ENCODE results near the gene GRAMD2A.
"Not testable (repeated sequence)": the region's sequence is repeated elsewhere in the genome, so short reads cannot be mapped to it uniquely, and the experiment has no call there.

The GRAMD2A gene

DNA sequence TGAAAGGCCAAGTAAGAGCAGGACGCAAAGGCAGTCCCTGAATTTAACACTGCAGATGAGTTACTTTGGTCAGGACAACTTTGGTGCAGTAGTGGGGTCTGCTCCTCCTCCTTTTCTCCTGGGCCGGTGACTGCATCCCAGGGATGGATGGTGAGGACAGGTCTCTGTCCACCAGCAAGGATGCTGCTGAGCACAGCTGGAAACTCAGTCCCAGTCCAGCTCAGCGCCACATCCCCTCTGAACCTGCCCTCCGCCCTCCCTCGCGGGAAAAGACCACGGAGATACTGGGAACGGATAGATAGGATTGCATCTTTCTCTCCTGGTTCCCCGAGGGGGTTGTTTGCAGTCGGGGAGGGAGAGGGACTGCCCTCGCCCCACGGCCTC, 13.8 kb downstream of the GRAMD2A start:
- no peak for DNase-seq

DNA sequence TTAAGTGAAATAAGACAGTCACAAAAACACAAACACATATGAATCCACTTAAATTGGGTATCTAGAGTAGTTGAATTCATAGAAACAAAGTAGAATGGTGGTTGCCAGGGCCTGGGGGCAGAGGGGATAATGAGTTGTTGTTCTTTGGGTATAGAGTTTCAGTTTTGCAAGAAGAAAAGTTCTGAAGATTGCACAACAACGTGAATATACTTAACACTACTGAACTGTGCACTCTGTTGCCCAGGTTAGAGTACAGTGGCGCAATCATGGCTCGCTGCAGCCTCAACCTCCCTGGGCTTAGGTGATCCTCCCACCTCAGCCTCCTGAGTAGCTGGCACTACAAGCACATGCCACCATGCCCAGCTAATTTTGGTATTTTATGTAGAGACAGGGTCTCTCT, 14.9 kb downstream of the GRAMD2A start:
- no peak for DNase-seq

DNA sequence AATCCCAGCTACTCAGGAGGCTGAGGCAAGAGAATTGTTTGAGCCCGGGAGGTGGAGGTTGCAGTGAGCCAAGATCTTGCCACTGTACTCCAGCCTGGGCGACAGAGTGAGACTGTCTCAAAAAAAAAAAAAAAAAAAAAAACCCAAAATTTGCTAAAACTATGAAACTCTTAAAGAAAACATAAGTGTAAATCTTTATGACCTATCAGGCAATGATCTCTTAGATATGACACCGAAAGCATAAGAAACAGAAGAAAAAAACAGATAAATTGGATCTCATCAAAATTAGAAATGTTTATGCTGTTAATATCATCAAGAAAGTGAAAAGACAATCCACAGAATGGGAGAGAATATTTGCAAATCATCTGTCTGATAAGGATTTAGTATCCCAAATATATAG, 15.3 kb downstream of the GRAMD2A start:
- no peak for DNase-seq

DNA sequence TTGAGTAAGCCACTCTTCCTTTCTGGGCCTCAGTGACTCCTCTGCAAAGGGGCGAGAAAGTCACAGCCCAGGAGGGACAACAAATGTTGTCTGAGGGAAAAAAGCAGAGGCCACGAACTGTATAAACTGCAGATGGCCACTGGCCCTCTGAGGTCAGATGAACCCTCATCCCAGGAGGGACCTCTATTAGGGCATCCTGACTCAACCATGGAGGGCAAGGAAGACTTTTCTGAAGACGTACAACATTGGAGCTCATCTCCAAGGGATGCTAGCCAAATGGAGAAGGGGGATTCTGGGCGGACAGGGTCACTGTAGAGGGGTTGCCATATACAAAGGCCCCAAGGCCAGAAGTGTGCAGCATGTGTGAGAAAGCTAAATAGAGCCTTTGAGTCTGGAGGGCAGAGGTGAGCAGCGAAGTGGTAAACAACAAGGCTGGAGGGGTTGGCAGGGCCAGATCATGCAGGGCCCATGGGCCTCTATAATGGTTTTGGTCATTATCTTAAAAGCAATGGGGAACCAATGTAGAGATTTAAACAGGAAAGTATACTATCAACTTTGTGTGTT, 16.7 kb downstream of the GRAMD2A start:
- DNase-seq = no peak

GRCh38 chr15:72179950-72180581, 17.5 kb downstream of the GRAMD2A start:
- DNase-seq = no peak

- no peak for DNase-seq
These were observed 18.5 kb downstream of the GRAMD2A start for GRCh38 chr15:72178976-72179585.

DNA sequence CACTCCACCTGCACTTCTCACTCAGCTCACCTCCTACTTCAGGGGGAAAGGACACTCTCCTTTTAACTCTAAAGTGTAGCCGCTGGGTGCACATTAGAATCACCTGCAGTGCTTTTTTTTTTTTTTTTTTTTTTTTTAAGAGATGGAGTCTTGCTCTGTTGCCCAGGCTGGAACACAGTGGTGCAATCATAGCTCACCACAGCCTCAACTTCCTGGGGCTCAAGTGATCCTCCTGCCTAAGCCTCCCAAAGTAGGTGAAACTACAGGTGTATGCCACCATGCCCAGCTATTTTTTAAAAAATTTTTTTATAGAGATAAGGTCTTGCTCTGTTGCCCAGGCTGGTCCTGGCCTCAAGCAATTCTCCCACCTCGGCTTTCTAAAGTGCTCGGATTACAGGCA, 20.8 kb downstream of the GRAMD2A start:
- DNase-seq = no peak

GRCh38 chr15:72176159-72176558, 21.4 kb downstream of the GRAMD2A start:
- no peak for DNase-seq

DNA sequence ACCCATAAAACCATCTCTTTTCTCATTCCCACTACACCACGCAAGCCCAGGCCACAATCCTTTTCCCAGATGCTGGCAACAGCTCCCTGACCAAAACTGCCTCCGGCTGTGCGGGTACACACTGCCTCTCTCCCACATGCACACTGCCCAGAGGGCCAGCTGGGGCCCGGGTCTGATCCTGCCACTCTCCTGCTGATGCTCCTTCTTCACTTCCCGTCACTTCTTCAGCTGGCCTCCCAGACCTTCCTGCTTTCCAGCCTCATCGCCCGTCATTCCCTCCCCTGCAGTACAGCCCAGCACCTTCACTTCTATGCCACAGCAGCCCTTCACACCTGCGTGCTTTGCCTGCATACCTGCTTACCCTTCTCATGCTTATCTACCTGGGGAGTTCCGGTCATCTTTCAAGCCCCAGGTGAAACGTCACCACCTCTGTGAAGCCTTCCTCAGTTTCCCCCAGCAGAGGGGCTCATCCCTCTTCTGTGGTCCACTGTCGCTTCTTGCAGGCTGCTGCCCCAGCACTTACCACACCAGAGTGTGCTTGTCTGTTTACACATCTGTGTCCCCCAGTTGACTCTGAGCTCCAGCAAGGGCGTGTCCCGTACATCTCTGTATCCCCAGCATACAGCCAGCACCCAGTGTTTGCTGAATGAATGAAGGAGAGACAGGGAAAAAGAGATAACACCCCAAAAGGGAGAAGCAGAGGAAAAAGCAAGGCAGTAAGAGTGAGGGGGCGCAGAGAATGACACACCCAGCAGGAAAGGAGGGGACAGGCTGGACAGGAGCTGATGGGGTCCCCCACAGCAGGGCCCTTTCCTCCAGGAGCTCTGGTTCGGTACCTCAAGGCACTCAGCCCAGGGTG, 22.2 kb downstream of the GRAMD2A start:
- no peak for DNase-seq

DNA sequence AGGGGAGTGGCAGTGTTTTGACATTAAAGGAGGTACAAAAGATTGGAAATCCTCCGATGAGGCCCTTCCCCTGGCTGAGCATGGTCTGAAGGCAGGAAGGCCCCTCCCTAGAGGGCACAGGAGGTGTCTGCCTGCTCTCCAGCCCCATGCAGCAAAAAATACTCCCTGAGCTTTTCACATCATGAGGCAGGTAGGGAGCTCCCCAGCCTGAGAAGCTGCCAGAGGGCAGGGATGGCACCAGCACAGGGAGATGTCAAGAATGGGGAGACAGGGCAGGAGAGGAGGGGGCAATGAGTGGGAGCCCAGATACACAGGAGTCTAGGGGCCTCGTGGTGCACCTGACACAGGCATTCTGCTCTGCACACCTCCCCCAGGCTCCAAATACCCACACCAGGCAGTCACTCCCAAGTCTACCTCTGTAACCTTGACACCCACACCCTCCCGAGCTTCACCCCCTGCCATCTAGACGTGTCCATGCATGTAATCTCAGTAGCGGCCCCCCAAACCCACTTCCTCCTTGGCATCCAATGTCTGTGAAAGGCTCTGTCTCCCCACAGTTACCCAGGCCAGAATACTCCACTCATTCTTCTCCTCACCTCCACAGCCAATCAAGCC, 22.9 kb downstream of the GRAMD2A start:
- DNase-seq = no peak

DNA sequence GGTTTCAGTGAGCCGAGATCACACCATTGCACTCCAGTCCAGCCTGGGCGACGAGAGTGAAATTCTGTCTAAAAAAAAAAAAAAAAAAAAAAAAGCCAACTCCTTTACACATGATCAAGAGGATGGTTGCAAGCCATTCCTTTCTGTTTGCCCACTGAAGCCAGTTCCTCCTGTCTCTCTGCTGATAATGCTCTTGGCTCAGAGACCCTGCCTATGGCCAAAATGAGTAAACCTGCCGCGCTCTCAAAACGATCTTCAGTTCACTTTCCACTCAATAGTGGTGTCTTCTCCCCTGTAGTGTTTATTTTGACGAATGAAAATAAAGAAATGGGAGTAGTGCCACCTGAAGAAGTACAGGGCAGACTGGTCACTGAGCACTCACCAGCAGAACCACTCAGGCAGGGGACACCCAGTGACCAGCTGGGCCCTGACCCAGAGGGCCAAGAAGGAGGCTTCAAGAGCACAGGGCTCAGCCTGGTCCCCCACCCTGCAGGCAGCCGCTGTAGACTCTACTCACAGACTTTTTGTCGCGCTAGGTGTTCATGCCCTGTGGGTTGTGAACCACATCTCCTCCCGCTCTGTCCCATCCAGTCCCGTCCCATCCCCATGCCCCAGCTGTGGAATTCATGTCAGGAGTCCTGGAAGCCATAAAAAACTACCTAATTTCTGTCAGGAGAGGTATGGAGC, 23.6 kb downstream of the GRAMD2A start:
- DNase-seq = no peak

GRCh38 chr15:72173401-72173800, 24.2 kb downstream of the GRAMD2A start:
- no peak for DNase-seq

DNA sequence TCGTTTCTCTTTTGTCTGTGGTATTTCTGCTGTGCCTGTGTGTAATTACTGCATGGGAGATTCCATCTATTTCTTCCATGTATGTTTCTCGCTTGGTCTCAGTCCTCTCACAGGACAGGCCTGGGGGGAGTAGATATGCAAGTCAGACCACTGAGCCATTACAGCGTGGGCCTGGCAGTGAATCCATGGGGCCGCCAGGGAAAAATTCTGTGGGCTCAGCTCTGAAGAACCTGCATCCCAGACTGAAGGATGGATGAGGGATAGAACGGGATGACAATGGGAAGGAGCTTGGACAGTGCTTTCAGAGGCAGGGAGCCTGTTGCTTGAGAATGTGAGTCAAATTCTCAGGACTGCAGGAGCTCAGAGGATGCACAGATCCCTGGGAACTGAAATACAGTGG, 24.8 kb downstream of the GRAMD2A start:
- DNase-seq = no peak

DNA sequence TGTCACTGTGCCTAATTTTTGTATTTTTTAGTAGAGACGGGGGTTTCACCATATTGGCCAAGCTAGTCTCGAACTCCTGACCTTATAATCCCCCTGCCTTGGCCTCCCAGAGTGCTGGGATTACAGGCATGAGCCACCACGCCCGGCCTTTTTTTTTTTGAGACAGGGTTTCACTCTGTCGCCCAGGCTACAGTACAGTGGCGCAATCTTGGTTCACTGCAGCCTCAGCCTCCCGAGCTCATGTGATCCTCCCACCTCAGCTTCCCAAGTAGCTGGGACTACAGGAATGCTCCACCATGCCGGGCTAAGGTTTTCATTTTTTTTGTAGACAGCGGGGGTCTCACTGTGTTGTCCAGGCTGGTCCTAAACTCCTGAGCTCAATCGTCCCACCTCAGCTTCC, 25.6 kb downstream of the GRAMD2A start:
- DNase-seq = not testable (repeated sequence)

GRCh38 chr15:72170691-72171090, 26.9 kb downstream of the GRAMD2A start:
- no peak for DNase-seq

GRCh38 chr15:72169921-72170611, 27.5 kb downstream of the GRAMD2A start:
- DNase-seq = no peak

DNA sequence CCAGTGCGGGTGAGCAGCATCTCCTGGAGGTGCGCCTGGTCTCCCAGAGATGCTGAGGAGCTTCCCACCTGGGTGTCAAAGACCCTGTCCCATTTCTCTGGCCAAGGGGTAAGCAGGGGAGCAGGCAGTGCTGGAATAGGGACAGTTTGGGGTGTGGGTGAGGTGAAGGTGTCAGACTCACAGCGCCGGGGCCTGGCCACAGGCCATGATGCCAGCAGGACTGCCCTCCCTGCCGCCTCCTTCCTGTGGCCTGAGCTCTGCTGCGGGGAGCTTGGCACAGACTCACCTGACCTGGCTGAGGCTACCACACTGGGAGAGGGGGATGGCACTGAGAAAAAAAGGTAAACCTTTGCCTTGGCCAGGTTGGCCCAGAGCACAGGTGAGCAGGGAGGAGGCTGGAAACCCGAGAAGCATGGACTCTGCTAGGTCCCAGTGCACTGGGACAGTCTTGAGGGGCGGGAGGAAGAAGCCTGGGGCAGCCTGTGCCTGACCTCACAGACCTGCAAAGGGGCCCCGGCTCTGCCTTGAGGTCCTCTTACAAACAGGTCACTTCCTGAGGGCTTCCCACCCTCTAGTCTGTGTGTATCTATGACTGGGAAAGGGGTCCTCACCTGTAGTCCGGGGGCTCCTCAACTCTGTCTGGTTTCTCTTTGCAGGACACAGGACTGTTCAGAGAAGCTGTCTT, 28.2 kb downstream of the GRAMD2A start:
- no peak for DNase-seq

GRCh38 chr15:72168808-72169190, 28.8 kb downstream of the GRAMD2A start:
- no peak for DNase-seq

DNA sequence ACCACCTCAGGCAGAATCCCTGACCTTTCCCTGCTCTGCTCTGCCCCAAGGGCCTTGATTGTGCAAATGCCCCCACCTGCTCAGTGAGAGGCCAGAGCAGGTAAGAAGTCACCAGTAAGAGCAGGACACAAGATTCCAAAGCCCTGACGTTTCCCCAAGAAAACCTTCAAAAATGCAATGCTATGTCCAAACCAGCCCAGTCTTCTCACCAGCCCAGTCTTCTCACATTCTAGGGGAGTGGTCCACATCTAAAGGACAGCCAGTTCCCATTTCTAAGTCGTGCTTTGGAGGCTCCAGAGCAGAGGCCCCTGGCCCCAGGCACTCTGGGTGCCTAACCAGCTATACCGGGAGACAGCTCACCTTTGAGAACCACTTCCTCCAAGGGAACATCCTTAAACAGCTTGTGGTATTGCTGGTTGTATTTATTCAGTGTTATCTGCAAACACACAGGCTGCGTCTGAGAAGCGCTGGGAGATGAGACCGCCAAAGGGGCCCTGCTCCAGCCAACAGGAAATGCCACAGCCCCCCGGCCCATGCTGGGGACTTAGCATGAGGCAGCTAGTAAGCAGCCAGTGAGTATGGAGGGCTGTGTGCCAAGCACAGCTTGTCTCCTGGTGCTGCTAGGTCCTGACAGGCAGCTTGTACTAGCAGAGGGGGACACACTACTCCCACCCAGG, 29.3 kb downstream of the GRAMD2A start:
- no peak for DNase-seq

GRCh38 chr15:72167445-72167844, 30.1 kb downstream of the GRAMD2A start:
- no peak for DNase-seq

Data from NCI-H510A treated with DMSO at 0.1 percent for 48 hours (cell line).